ENCODE measurements around the gene MAP7.

Gene MAP7

DNA sequence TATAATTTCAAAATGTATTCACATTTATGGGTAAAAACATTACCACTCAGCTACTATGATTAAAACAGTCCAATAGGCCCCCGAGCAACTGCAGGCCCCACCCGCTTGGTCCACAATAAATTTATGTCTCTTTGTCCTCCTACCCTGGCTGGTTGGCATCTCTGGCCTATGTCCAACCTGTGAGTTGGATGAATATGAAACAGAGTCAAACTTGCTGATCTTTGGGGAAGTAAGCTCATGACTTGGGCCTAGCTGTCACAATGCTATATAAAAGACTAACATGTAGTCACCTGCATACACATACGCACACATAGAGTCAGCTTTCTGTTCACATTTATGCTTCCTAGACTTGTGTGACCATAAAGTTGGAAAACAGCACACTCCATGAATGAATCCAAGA is 20.5 kb downstream of the MAP7 start:
- DNase-seq (ENCODE audit: low spot score): no peak

DNA sequence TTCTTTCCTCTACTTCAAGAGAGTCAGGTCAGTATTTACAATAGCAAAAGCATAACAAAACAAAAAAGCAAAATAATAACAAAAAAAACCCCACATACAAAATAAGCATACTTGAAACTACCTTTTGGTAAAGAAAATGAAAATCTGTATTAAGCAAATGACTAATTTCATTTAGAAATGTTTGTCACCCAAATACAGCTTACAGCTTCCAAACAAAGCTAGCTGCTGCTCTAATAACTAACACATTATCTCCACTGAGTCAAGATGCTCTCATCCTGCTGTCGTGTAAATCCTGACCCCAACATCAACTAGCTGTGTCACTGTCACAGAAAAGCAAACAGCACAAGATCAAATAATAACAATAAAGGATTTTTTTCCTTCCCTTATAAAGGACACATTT is 21.7 kb downstream of the MAP7 start:
- DNase-seq (ENCODE audit: low spot score): no peak

DNA sequence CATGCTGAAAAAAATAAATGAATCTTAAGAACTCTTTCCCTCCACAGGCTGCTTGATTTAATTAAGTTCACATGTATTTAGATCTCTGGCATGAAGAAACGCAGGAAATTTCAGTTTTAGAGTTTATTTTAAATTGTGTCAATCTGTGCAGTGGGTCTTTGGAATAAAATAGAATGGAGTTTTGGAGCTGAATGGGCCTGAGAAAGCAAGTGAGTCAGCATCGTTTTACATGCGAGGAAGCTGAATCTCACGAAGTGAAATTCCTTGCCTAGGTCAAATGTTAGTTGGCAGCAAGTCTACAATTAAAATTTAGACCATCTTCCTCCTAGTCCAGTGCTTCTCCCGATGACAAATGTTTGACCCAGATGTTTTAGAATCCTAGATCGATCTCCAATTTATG is 22.4 kb downstream of the MAP7 start:
- DNase-seq (ENCODE audit: low spot score): no peak

DNA sequence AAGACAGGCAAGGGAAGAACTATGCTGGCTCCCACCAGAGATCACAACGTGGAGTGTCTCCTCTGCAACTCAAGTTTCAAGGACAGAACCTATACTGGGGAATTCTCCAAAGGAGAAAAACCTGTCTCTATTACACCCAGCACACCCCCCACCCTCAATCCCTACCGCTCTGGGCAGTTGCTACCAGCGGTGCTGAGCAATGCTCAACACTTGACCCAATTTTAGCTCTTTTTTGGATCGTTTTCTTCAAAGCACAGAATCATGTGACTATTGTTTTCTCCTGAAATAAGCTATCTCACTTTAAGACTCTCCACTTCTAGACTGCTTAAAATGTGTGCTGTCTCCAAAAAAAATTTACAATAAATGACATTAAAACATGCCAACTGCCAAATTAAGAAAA is 23.3 kb downstream of the MAP7 start:
- DNase-seq (ENCODE audit: low spot score): no peak

DNA sequence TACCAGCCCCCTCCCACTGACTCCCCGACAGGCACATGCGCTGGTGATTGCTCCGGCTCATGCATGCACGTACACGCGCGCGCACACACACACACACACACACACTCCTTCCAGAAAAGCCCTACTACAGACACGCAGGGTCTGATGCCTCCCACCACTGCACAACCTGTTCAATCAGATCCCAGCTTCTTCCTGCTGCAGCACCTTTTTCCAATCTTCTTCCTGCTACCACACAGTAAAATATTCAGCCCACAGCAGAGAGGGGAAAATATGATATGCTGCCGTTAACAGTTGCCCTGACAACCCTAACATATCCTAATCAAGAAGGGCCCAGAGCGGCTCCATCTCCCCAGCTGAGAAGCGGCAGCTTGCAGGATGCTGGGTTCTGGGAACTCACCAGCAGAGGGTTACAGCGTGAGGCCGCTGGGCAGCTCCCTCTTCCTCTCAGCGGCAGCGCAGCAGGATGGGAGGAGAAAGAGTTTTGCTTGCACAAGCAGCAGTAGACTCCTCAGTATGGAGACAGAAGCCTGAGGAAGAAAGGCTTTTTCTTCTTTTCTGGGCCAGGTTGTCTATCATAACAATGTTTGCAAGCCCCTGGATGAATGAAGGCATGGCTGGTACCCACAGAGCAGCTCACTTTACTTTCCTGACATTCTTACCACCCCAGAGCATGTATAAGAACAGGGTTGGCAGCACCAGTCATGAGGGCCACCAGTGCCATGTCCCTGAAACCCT is 23.9 kb downstream of the MAP7 start:
- no peak for DNase-seq (ENCODE audit: low spot score)

DNA sequence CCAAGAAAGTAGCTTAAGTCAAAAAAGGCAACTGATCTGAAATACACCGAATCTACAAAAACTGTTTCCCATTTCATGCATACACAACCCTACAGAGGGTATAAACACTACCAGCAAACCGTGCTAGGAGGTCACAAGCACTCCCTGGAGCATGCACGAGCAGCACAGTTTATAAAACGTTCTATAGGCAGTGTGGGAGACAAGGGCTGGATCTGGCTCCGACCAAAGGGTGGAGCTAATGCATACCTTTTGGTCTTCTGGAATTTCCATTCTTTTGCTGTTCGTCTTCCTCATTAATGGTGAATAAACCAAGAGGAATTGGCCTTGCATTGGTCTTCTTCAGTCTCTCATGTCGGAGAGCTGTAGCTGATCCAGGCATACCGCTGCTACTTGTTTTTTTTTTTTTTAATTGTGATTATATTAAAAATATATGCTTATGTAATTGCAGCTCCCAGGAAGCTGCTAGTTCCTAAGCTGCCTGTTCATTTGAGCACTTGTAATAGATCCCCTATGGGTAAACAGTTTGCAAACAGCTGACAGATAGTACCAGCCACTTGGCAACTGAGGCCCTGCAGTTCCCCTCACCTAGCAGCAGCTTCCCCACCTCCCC is 24.5 kb downstream of the MAP7 start:
- DNase-seq (ENCODE audit: low spot score): no peak

DNA sequence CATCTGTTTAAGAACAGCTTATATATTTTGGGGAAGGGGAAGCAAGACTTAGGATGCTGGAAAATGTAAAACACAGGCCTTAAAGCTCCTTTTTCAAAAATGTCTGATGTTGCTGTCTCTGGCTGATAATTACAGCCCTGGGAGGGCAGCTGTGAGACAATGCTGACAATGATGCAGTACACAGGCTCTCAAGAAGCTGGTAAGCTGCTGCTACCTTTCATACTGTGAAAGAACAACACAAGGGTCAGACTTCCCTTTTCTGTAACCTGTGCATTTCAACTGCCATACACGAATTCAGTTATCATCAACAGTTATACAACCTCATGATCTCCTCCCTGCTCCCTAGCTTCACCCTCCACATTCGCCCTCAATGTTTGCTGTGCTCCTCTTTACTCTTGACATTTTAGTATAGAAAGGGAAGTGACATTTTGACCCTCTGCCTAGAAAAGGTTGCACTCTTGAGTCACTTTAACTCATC is 25.2 kb downstream of the MAP7 start:
- no peak for DNase-seq (ENCODE audit: low spot score)

DNA sequence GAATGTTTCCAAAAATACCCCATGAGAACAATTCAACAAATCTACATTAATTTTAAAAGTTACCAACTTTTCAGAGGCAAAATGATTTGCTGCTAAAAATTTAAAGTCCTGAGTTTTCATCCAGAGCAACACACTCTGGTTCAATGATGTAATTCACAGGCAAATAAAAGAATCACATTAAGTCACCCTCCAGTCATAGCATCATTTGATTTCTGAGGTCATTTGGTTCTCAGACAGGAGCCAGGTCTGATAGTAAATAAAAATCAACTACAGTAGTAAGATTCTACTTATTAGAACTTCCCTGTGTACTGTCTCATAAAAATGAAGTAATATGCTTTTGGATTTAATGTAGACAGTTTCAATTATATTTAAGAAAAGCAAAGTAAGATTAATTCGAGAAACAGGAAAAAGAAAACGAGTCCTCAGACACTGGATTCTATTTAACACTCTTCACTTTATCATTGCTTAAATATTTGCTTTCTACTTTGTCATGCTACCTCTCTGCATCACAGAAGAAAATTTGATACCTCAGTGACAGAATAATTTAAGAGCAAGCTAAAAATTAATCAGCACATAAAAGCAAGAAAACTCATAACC is 25.8 kb downstream of the MAP7 start:
- no peak for DNase-seq (ENCODE audit: low spot score)

DNA sequence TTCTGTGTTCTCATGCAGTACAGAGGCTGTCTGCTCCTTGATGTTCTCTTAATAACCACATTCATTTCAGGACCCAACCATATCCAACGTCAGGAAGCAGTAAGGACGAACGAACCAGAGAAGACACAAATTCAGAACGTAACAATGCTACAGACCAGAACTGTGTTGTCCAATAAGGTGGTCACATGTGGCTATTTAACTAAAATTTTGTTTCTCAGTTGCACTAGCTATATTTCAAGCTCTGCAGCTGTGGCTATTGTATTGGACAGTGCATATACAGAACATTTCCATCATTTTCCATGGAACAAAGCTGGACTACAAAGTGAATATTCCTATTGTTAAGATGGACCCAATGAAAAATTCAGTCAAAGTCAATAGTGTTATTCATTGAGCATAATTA is 27.0 kb downstream of the MAP7 start:
- no peak for DNase-seq (ENCODE audit: low spot score)

DNA sequence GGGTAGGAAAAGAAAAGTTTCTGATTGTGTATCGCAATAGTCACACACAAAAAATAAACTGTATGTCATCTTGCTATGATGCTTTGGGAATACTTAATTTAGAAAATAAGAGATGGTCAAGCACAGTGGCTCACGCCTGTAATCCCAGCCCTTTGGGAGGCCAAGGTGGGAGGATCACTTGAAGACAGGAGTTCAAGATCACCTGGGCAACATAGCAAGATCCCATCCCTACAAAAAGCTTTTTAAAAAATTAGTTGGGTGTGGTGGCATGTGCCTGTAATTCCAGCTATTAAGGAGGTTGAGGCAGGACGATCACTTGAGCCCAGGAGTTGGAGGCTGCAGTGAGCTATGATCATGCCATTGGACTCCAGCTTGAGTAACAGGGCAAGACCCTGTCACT is 27.6 kb downstream of the MAP7 start:
- no peak for DNase-seq (ENCODE audit: low spot score)

DNA sequence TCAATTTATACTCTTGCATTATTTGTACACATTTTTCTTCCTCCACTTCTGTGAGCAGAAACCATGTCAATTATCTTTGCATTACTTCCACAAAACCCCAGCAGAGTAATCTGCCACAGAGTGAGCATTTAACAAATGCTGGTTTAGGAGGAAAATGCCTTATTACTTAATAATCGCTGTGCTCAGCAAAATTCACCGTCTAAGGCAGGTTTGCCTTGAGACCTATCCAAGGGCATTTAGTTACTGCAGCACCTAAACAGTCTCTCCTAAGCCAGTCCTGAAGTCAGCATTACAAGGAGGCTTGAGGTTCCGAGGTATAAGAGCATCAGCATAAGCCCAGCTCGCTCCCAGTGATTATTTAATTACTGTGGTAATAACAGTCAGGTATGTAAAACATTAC is 28.3 kb downstream of the MAP7 start:
- no peak for DNase-seq (ENCODE audit: low spot score)

DNA sequence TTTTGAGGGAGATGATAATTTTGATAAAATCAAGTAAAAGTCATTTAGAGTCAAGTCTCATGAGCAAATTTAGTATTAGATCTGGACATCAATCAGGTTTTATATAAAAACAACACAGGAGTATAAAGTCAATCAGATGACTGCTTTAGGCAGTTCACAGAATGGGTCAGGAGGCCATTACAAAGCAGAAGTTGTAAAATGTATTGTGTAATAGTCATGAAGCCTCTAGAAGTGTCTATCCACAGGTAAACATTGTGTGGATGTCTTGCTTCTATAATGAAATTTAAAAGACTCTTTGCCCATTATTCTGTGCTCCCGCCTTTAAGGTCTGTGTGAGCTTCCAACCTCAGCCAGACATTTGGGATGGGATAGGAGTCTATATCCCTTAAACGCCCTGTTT is 28.8 kb downstream of the MAP7 start:
- no peak for DNase-seq (ENCODE audit: low spot score)

DNA sequence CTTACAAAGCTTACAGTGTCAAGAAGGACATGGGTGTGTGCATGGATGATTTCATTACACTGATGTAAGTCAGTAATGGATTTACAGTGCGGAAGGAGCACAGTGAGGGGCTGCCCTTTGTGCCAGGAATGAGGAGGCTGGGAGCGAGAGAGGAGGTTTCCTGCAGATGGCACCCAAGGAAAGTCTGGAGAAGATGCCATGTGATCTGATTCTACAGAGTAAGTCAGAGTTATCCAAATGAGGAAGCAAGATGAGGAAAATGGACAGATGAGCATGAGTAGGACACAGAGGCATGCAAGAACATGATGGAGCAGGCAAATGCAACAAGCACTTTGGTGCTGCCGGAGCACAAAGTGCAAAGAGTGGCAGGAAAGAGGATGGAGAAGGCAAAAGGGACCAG is 29.7 kb downstream of the MAP7 start:
- no peak for DNase-seq (ENCODE audit: low spot score)

DNA sequence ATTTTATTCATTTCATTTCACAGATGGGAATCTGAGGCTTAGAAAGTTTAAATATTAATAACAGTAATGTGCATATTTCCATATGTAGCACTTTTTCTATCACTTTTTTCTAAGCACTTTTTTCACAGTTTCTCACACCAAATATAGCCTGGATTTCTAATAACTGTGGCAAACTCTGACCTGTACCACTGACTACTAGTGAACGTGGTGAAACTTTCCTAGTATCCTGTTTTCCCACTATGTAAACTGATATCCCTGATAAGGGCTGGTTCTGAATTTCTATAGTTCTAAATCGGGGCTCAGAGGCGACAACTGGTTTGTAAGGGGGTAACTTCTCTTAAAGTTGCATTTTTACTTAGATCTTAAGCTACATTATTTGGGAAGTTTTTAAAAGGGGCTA is 32.6 kb downstream of the MAP7 start:
- no peak for DNase-seq (ENCODE audit: low spot score)

DNA sequence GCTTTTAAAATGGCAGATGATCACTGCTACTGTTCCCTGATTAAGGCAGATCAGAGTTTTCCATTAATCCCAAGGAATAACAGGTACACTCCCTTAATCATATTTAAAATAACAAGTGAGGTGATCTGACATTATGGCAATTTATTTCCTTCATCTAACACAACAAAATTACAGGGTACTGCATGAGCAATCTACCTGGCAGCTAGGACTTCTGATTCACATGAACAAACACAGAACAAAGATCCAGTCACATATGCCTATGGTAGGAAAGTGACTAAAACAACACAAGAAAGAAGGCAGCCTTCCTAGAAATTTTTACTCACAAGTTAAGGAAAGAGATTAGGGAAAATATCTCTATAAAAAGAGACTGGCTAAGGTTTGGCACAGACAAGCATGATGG is 33.2 kb downstream of the MAP7 start:
- no peak for DNase-seq (ENCODE audit: low spot score)

DNA sequence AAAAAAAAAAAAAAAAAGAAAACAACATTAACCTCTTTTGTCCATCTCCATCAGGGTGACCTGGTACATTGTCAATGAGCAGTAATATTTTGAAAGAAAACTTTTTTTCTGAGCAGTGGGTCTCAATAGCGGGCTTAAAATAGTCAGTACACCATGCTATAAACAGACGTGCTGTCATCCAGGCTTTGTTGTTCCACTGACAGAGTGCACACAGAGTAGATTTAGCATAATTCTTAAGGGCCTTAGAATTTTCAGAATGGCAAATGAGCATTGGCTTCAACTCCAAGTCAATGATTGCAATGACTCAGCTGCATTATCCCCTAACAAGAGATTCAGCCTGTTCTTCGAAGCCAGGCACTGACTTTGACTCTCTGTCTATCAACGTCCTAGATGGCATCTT is 35.6 kb downstream of the MAP7 start:
- DNase-seq (ENCODE audit: low spot score): no peak

DNA sequence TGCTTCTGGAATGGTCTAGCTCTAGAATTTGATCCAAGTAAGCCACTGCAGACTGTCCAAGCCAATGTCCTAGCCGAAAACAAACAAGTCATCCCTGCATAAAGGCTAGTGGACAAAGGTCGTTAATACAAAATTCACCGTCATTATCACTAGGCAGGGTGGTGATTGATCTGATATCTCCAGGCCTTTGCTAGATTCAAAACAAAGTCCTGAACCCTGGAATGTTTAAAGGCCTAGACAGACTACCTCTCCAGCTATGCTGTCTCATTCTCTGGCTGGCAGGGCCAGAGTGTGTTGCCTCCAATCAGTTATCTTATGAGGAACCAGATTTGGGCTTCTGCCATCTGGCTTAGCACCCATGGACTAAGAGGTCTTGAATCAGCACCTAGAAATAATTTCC is 38.3 kb downstream of the MAP7 start:
- DNase-seq (ENCODE audit: low spot score): no peak

DNA sequence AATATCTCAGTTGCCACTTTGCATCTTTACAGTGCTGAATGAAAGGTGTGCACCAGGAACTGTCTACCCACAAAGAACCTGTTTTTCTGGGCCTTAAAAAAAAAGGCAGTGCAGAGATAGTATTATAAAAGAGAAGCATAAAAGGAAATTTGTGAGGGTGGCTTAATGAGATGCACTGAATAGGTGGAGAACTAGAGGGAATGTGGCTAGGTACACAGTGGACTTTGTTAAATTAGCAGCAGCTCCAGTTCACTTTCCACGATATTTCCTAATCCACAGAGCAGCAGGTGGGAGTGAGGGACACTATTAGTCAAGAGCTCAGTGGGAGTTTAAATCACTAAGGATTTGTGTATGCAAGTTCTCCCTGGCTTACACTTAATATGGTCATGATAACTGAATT is 38.8 kb downstream of the MAP7 start:
- DNase-seq (ENCODE audit: low spot score): no peak

DNA sequence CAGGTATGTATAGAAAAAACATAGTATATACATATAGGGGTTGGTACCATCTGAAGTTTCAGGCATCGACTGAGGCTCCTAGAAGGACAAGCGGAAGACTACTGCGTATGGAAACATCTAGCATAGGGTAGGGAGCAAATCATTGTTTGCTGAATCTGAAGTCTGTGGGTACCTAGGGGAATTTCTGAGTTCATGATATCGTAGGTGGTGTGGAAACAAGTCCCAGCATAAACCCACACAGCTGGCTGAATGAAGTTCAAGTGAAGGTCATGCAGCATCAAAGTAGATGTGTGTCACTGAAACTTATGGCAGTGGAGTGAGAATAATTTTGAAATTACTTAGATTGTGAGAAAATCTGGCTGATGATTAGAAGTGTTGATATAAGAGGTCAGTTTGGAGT is 39.4 kb downstream of the MAP7 start:
- DNase-seq (ENCODE audit: low spot score): no peak

DNA sequence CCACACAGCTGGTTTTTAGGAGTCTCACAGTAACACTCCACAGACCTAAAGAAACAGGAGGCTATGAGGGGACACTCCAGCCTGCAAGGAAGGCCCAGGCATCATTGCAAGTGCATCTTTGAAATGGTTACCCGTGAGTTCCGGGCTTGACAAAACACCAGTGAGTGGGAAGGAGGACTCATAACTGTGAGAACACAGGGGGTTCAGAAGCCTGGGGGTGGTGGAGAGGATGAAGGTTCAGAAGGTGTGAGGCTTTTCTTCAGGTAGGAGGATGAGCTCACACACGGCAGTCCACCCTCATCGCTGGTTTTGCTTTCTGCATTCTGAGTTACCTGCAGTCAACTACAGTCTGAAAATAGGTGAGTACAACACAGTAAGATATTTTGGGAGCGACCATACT is 39.9 kb downstream of the MAP7 start:
- no peak for DNase-seq (ENCODE audit: low spot score)

DNA sequence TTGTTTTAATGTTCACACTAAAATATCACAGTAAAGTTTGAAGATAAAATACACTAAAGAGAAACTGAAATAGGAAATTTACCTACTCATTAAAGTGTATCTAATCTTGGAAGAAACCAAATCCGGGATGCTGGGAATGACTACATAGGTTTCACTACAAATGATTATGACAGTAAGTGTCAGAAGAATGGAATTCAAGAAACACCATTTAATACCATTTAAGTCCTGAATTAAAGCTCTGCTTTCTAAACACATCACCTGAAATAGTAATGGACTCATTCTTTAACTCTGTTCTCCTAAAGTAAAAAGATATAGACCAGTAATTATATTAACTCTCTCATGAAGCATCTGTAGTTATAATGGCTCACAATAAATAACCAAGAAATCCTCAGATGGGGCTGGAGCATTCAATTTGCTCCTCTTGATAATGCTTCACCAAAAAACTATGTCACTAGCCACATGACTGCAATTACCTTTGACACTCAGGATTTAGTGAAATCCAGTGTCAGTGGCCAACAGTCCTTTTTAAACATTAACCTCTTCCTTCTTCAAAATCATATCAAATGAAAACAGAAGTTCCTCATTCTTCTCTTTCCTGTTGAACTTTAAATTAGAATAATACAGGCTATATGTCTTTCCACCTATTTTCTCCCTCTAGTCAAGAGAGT is 41.4 kb downstream of the MAP7 start:
- DNase-seq (ENCODE audit: low spot score): no peak

DNA sequence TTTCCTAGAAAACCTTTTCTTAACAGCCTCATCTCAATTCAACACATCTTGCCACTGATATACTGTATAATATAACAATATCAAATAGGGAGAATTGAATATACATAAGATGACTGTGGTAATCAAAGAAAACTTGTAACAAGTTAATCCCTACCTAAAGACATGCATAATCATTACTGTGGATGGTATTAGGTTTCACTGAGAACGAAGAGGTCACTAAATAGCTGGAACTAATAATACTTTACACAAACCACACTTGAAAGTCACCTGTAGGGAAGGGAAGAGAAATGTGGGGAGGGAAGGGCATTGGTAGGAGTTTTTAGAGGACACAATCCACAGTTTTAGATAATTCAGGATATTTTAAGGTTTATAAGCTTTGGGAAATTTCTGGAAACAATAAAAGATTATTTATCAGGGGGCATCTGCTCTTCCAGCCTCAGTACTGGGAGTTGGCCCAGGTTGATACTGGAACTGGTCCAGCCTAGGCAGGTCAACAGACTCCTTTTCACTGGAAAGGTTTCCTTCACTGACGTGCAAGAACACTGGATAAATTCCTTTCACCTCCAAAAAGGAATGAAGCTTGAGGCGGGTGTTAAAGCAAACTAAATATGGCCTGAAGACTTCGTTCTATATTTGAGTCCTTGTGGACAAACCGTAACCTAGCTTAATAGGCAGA is 44.0 kb downstream of the MAP7 start:
- DNase-seq (ENCODE audit: low spot score): no peak

Measured in hematopoietic multipotent progenitor cell treated with erythropoietin and hydrocortisone succinate and interleukin-3 and kit ligand, for 15 days (in vitro differentiated cells).